Chondrocyte (in vitro differentiated cells): Measurements from ENCODE around the gene PARVB. TPM values are rescaled to one million over a fixed set of nuclear protein-coding genes. Genes with fewer than 3 reads are reported as not detected.

ENCODE experiments used
- DNase-seq: peaks from one replicate; pipeline ENCODE4 v3.0.0; 2021; ENCODE audit warnings: mixed read lengths, low spot score
- H3K27ac Mint-ChIP-seq: one replicate; pipeline ENCODE4 v1.8.0; 2021; ENCODE audit warnings: mild to moderate bottlenecking, moderate library complexity, mixed read lengths; ENCODE audit not compliant: unreplicated experiment
- H3K27me3 Mint-ChIP-seq: 2 replicates; pipeline ENCODE4 v1.8.0; 2021; ENCODE audit warnings: low read depth, mixed read lengths
- H3K36me3 Mint-ChIP-seq: 2 replicates; pipeline ENCODE4 v1.8.0; 2021; ENCODE audit warnings: low read depth, mixed read lengths
- H3K4me1 Mint-ChIP-seq: 2 replicates; pipeline ENCODE4 v1.8.0; 2021; ENCODE audit warnings: low read depth, mild to moderate bottlenecking, mixed read lengths
- H3K4me3 Mint-ChIP-seq: one replicate; pipeline ENCODE4 v1.8.0; 2021; ENCODE audit warnings: mild to moderate bottlenecking, moderate library complexity, mixed read lengths; ENCODE audit not compliant: unreplicated experiment
- H3K9me3 Mint-ChIP-seq: 2 replicates; pipeline ENCODE4 v1.8.0; 2021; ENCODE audit warnings: low read depth, mixed read lengths
- CTCF ChIP-seq: fragments of 200-600 bp; sonication (generic); IDR thresholded peaks from 2 replicates; pipeline ENCODE4 v1.5.0; 2021; ENCODE audit warnings: antibody characterized with exemption, mild to moderate bottlenecking, moderate library complexity
- total RNA-seq: library from RNA; stranded (reverse); gene quantifications from 3 replicates; pipeline ENCODE4 v1.2.1, GENCODE V29; 2021

Gene PARVB
- total RNA-seq, 1 donor from 2014 or later = 33.6 TPM

DNA sequence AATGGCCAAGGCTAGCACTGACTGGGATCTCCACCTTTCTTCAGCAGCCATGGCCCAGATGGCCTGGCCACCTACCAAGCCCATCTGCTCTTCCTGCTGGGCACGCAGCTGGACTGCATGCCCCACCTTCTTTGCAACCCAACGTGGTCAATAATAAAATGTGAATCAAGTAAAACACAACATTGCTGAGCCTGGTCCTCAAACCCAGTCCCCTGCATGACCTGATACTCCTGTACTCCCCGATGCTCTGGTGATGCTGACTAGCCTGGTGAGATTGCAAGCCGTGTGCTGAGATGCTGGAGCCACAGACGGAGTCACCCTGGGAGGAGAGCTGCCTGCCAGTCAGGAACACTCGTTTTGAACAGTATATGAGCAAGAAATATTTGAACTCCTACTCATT is 190.7 kb downstream of the PARVB start:
- no peak overlapping the region for H3K4me3 Mint-ChIP-seq
- DNase-seq = no peak

GRCh38 chr22:44215287-44215686 is 191.2 kb downstream of the PARVB start:
- H3K27me3 Mint-ChIP-seq = no peaks in the 10 kb centered on the region
- peaks cover 23% of the 10 kb centered on the region for H3K4me1 Mint-ChIP-seq
- DNase-seq = no peak
- no peak for TF ChIP-seq CTCF
- H3K27ac Mint-ChIP-seq = no peak overlapping the region
- H3K36me3 Mint-ChIP-seq = no peaks in the 10 kb centered on the region
- H3K9me3 Mint-ChIP-seq = no peaks in the 10 kb centered on the region
- no peak overlapping the region for H3K4me3 Mint-ChIP-seq

More for the DNA sequence above, 190.7 kb downstream of the PARVB start:
- H3K27ac Mint-ChIP-seq = no peak overlapping the region
- peaks cover 3% of the 10 kb centered on the region for H3K36me3 Mint-ChIP-seq
- no peak for TF ChIP-seq CTCF
- peaks cover 23% of the 10 kb centered on the region for H3K4me1 Mint-ChIP-seq
- peaks cover 5% of the 10 kb centered on the region for H3K9me3 Mint-ChIP-seq
- peaks cover 3% of the 10 kb centered on the region for H3K27me3 Mint-ChIP-seq

DNA sequence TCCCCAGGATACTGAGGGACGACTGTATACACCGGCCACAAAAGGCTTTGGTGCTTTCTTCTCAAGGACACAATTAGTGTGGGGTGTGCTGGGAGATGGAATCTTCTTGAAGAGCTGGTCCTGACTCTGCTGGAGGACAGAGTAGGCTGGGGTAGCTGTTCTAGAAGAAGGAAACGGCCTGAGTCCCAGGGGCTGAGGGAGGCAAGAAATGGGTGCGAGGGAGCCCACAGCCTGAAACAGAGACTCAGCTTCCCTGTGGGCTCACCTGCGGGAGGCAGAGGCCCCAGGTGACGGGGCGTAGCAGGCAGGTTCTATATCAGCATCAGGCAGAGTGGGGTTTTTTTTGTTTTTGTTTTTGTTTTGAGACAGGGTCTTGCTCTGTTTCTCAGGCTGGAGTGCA is 193.2 kb downstream of the PARVB start:
- H3K36me3 Mint-ChIP-seq = no peaks in the 10 kb centered on the region
- peaks cover 5% of the 10 kb centered on the region for H3K9me3 Mint-ChIP-seq
- no peak for TF ChIP-seq CTCF
- no peak overlapping the region for H3K4me3 Mint-ChIP-seq
- H3K27ac Mint-ChIP-seq = no peak overlapping the region
- H3K4me1 Mint-ChIP-seq = peaks cover 5% of the 10 kb centered on the region
- peaks cover 9% of the 10 kb centered on the region for H3K27me3 Mint-ChIP-seq
- DNase-seq = no peak

GRCh38 chr22:44218071-44218470 is 194.0 kb downstream of the PARVB start:
- TF ChIP-seq CTCF = no peak
- Mint-ChIP-seq H3K9me3 (peaks cover 5% of the 10 kb centered on the region), H3K27ac (no peak overlapping the region), H3K27me3 (peaks cover 12% of the 10 kb centered on the region), H3K4me3 (no peak overlapping the region), H3K36me3 (no peaks in the 10 kb centered on the region), H3K4me1 (no peaks in the 10 kb centered on the region)
- DNase-seq = no peak

GRCh38 chr22:44219101-44219870 is 195.2 kb downstream of the PARVB start:
- Mint-ChIP-seq H3K27ac (no peak overlapping the region), H3K27me3 (peaks cover 24% of the 10 kb centered on the region), H3K9me3 (peaks cover 5% of the 10 kb centered on the region), H3K4me1 (no peaks in the 10 kb centered on the region), H3K4me3 (no peak overlapping the region), H3K36me3 (no peaks in the 10 kb centered on the region)
- TF ChIP-seq CTCF = no peak
- no peak for DNase-seq
